Activated CD4-positive, alpha-beta T cell treated with anti-CD3 and anti-CD28 coated beads, Interleukin-2, amount 50 U/mL, for 1 hour (primary cell): ENCODE data around the gene MTMR1.
A peak's percentile ranks its signal among the peaks of the same experiment; 100 is the strongest.

Experiments
- DNase-seq: peaks from one replicate; pipeline ENCODE4 v3.0.0-alpha.2; 2020

Gene MTMR1

DNA sequence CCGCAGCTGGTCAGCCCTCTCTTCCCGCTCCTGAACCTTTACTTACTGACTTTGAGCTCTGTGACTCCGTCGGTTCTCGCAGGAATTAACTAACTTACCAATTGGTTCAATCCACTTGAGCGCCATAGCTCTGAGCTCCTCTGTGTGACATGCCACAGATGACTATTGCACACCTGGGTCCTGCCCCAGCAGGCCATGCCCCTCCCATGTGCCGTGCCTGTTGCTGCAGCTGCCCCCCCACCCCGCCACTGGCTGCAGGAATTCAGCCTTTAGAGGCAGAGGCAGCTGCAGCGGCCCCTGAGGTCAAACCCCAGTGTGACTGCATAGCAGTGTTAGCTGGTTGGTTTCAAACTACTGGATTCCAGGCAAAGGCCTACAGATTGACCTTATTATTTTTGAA lies 70.6 kb downstream of the MTMR1 start:
- DNase-seq, result no peak

DNA sequence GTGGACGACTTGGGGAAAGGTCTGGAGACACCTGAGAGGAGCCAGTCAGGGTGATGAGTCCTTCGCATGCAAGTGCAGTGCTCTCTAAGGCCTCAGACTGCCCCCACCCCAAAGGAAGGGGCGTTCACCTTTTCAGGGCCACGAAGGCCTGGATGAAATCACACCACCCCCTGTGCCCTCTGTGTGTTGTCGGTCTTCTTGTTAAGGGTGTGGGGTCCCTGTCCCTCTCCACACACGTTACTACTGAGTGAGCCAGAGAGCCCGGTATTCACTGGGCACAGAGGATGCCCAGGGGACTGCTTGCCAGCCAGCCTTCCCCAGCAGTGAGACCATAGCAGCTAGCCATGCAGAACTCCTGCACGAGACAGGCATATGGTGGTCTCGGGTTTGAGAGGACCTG lies 72.0 kb downstream of the MTMR1 start:
- DNase-seq, result no peak

DNA sequence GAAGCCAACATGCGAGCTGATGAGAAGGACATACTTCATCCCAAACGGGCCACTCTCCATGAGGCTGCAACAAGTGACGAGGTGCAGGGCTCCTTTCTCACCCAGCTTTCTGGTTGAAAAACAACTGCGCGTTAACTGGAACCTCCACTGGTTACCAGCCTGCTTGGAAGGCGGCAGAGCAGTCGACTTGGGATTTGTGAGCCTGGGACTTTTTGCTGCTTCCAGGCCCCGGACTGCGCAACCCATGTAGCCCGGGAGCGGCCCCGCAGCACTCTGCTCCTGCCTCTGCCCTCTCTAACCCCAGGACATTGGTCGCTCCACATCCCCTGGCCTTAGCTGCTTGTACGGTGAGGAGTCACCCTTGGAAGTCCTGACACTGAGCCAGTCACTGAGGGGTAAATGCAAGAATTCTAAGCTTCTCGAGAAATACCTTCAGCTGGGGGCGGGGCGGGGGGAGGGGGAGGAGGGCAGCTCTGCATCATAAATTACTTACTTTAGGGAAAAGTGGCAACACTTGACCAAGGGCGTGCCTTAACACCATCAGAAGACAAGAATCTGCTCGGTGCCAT lies 72.7 kb downstream of the MTMR1 start:
- no peak for DNase-seq

DNA sequence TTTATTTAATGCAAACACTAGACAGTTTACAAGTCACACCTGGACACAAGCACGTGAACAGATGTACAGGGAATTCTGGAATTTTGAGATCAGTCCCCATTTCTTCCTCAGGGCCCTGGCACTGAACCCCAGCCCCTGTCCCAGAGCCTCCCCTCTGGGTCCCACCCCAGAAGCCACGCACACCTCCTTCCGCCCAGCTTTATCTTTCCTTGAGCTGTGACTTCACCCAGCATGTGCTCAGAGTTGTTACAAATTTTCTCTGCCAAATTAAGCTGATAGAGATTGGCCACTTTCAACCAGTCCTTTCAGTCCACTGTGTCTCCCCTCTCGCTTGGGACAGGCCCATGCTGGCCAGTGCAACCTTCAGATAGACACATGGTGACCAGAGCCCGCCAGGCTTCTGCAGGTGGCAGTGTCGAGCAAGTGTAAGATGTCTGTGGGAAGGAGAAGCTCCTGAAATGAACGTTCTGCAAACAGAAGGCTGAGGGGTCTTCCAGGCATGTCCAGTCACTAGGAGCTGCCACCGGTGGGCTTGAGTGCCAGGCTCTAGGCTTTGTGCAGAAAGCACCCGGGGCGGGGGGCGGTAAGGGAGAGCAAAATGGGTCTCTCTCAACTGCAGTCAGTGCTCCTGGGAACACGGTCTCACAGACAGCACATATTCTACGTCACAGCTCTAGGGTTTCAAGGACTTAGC lies 73.3 kb downstream of the MTMR1 start:
- DNase-seq, result no peak

DNA sequence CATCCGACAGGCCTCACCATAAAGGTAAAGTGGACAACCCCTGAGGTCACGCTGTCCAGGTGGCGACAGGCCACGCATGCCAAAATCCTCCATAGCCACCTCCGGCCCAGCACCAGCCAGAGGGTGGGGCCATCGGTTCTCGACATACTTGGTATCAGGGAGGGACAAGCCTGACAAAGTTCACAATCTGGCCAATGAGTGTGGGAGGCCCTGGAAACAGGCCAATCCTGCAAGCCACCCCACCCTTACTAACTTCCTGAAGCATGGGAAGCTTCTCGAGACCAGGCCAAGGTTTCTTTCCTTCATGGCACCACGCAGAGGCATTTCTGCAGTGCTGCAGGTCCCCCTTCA lies 73.8 kb downstream of the MTMR1 start:
- DNase-seq, result no peak

DNA sequence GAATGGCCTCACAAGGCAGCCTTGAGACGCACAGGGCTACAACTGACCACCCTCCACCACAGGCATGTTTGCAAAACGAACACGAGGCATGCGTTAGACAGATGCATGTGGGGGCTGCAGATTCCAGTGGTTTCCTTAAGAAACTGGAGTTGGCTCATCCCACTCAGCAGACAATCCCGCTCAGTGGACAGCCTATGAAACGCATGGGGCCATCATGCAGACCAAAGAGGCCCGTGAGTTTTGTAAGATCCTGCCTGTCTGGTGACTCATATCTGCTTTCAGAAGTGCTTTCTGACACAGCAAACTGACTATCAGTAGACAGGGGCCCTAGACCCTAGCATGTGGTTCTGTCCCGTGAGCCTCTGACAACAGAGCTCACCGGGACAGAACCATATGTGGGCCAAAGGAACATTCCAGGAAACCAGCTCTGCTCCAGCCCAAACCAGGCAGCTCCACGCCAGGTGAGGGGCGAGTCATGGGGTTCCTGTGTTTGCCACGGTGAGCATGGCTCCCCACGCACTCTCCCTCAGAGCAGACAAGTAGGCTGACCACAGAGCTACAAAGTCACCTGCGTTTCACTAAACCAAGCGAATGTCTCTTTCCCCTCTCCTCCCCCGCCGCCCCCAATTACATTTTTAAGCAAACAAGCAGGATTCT lies 74.4 kb downstream of the MTMR1 start:
- no peak for DNase-seq

DNA sequence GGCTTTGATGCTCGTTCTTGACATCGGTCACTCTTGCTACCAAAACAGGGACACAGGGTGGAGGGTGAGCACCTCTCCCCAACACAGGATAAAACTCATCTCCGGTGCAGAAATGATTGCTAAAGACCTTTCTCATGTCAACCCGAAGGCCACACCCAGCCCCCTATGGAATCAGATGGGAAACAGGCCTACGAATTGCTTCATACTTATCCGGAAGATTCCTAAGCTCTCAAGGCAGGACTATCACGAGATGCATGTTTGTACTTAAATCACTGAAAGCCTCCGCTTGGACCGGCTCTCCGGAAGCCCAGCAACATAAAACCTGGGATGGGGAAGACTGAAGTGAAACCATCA lies 74.9 kb downstream of the MTMR1 start:
- DNase-seq, result no peak

- no peak for DNase-seq
Observed at GRCh38 chrX:150768580-150769190, 75.5 kb downstream of the MTMR1 start.

DNA sequence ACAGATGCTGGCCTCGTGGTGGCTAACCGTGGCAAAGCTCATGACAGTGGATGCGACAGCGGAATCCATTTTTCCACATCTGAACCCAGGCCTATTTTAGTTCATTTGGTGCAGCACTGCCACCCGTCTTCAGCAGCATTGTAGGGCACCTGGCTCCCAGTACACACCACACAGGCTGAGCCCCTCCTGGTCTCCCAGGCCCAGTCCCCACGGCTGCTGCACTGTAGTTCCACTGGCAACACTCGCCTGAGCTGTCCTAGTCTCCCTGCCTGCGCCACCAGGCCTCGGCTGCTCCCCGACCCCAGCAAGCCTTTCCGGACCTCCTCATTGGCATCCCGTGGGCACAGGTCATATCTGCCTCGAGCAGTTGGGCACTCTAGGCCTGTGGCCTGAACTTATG lies 76.2 kb downstream of the MTMR1 start:
- no peak for DNase-seq

DNA sequence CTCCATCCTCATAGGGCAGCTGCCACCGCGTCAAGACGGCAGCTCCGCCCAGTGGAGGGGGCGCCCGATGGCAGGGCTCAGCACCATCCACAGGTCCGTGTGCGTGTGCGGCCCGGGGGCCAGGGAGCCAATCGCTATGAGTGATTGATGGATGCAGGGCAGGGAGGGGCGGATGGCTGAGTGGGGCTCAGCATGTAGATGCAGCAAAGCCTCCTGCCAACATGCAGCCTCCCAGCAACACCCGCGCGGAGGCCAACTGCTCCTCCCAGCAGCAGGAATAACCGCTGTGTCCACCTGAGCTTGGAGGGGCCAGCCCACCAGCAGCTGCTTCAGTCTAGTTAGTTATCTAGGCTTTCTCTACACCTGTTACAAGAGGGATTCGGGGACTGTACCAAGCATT lies 77.4 kb downstream of the MTMR1 start:
- no peak for DNase-seq

GRCh38 chrX:150771116-150771515 lies 77.9 kb downstream of the MTMR1 start:
- no peak for DNase-seq

DNA sequence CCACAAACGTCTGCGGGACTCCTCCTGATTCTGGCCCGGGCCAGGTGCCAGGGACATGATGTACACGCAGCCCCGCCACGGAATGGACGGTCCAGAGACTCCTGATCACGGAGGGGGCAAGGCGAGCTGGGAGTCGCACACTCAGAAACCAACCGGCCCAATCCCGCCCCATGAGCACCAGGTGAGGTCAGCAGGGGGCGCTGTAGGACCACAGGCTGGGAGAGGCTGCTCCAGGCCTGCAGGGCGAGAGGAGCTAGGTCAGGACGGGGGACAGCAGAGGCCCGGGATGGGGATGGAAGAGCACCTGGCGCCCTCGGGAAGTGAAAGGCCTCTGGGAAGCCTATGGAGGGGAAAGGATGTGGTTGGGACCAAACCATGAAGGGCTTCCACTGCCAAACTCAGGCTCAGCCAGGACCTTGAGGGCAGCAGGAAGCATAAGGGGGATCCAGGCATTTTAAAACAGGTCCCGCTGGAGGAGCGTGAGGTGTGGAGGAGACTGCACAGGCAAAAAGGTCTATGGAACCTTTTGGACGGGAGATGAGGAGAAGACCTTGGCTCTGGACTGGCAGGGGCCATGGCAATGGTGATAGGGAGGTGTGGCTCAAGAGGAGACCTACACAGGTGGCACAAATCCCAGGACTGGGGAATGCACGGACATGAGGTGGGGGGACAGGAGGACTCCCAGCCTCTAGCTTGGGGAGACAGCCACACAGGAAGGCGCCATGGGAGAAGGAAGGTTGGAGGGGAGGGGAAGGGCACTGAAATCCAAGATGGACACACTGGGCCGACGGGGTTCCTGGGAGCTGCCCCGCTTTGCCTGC lies 79.2 kb downstream of the MTMR1 start:
- peak; percentile 75 for DNase-seq

DNA sequence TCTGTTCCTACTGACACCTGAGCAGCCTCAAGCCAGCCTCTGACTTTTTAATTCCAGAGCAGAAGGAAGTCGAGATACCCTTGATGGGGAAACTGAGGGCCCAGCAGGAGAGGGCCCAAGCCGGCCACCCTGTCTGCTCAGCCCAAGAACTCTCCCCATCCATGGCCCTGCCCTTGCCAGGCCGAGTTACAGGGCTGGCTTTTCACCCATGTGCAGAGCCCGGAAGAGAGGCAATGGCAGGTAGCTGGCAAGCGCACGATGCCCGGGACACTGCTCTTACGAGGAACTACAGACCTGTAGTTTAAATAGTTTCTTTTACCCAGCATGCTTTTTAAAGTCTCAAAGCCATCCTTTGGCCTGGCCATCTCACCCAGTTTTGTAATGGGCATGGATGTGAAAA lies 79.9 kb downstream of the MTMR1 start:
- no peak for DNase-seq

GRCh38 chrX:150773634-150774033 lies 80.4 kb downstream of the MTMR1 start:
- no peak for DNase-seq

- DNase-seq, result no peak
Observed at GRCh38 chrX:150774798-150775568, 81.8 kb downstream of the MTMR1 start.

- no peak for DNase-seq
Observed at GRCh38 chrX:150775569-150776350, 82.6 kb downstream of the MTMR1 start.

- DNase-seq, result no peak
Observed at GRCh38 chrX:150777328-150777992, 84.3 kb downstream of the MTMR1 start.

DNA sequence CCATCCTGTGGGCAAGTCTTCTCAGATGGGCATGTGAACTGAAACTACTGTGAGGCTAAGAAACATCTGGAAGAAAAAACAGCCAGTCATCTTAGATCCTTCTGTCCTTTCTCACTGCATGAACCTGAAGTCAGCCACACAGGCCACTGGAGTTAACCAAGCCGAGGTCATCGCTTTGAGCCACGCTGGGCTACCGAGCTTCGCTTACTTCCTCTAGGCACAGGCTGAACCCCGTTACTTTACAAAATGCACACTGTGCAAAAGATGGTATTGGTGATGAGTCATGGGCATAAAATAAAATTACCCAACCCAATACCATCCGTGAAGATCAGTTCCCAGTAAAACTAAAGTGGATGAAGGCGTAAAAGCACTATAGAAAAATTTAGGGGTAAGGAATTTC lies 86.2 kb downstream of the MTMR1 start:
- DNase-seq, result no peak

DNA sequence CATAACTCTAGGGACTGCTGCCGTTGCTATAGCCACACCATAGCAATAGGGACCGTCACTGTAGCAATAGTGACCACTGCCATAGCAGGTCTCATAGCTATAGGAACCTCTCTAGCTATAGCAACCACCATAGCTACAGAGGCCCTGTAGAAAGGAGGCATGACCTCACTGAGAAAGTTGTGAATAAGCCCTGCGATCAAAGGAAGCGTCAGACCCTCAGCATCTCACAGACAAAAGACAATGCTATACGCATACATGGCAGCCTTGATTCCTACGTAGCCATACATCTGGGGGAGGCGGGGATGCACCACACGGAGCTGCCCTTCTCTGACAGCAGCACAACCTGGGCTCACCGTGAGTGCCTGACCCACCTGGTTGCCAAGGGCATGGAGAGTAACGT lies 88.5 kb downstream of the MTMR1 start:
- DNase-seq, result no peak

DNA sequence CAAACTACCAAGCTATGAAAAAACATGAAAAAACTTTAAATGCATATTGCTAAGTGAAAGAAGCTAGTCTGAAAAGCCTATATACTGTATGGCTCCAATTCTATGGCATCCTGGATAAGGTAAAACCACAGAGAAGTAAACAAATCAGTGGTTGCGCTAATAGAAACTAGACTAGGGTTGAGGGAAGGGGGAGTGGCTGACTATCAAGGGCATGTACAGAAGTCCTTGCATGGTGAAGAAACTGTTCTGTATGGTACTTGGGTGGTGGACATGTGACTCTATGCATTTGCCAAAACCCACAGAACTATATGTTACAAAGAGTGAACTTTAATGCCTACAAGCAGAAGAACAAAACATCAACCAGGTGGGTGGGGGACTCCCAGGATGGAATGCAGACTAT lies 96.8 kb downstream of the MTMR1 start:
- DNase-seq, result no peak

DNA sequence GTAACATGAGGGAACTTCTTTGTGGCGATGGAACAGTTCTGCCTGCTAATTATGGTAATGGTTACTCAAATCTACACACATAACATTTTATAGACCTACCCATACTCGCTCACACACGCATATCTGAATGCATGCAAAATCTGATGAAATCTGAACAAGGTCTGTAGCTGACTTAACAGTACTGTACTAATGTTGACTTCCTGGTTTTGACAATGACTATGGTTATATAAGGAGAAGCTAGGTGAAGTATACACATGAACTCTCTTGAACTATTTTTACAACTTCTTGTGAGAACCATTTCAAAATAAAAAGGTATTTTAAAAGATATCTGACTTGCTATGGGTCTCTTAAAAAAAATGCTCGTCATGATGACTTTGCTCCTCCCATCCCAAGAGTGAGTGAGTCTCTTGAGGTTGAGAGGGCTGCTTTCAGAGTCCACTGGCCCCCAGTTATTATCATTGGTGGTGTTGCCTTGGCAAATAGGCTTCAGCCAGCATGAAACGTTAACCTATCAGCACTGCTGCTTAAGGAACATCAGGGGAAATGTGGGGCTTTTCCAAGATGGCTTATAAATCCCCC lies 99.8 kb downstream of the MTMR1 start:
- no peak for DNase-seq
